Gastrocnemius medialis (tissue), 4 donors: Measurements from ENCODE around the gene SMURF1. TPM values are rescaled to one million over a fixed set of nuclear protein-coding genes. Genes with fewer than 3 reads are reported as not detected.

Source experiments
- ATAC-seq, 2 donors: fragments of 150-250 bp; one replicate each; pipeline ENCODE4 v1.9.1; 2016
- DNase-seq, 2 donors: peaks; one replicate each; pipeline ENCODE4 v3.0.0-alpha.2; 2019
- H3K27ac ChIP-seq, 4 donors: fragments of 200-600 bp; sonication (generic); 1 replicate in 1 of 4; 2 replicates in 3 of 4; pipeline ENCODE4 v1.5.1; 2016 to 2018; ENCODE audit warnings: mild to moderate bottlenecking in 2 of 4, moderate library complexity in 1 of 4
- H3K27me3 ChIP-seq, 3 donors: fragments of 200-600 bp; sonication (generic) in 2 of 3; 1 replicate in 1 of 3; 2 replicates in 2 of 3; pipeline versions ENCODE4 v1.5.1 to v1.6.0; 2016 to 2019; ENCODE audit warnings: mild to moderate bottlenecking in 1 of 3, moderate library complexity in 1 of 3
- H3K36me3 ChIP-seq, 2 donors: fragments of 200-600 bp; sonication (generic) in 1 of 2; one replicate each; pipeline ENCODE4 v1.5.1; 2017 to 2018
- H3K4me1 ChIP-seq, 2 donors: fragments of 200-600 bp; sonication (generic) in 1 of 2; one replicate each; pipeline ENCODE4 v1.5.1; 2016 to 2017; ENCODE audit warnings: mild to moderate bottlenecking in 2 of 2
- H3K4me3 ChIP-seq, 4 donors: fragments of 200-600 bp; sonication (generic) in 3 of 4; 1 replicate in 1 of 4; 2 replicates in 3 of 4; pipeline ENCODE4 v1.5.1; 2016 to 2019; ENCODE audit warnings: mild to moderate bottlenecking in 2 of 4
- H3K9me3 ChIP-seq, 3 donors: fragments of 200-600 bp; sonication (generic) in 2 of 3; 1 replicate in 1 of 3; 2 replicates in 2 of 3; pipeline ENCODE4 v1.5.1; 2016 to 2019
- POLR2A ChIP-seq, 2 donors: fragments of 450-650 bp; IDR thresholded peaks; one replicate each; pipeline ENCODE4 v1.6.1; 2017; ENCODE audit warnings: antibody characterized with exemption in 2 of 2, mild to moderate bottlenecking in 2 of 2, moderate library complexity in 2 of 2
- in situ Hi-C, 4 donors: fragments of 200-750 bp; cut with MboI; loops; one replicate each; pipeline versions ENCODE4 v1.15.0 to v1.8.0; 2017; ENCODE audit warnings: low sequenced_read_pairs in 4 of 4
- intact Hi-C: fragments of 100-400 bp; cut with DNase I; formaldehyde crosslinking; loops from one replicate; pipeline ENCODE4 v1.15.1; 2023; ENCODE audit warnings: low total_unique reads
- total RNA-seq, 4 donors: library from RNA; depleted of rRNA; stranded (reverse); fragments of >200 nt; gene quantifications; one replicate each; pipeline versions ENCODE4 v1.1.0 to v1.2.3, GENCODE V29; 2016
- TF ChIP-seq, protein P1 (sequence below), 5 experiments: fragments of 450-650 bp in 3 of 5; fragments of 200-600 bp in 2 of 5; sonication (generic) in 2 of 5; IDR thresholded peaks in 4 of 5; conservative IDR thresholded peaks in 1 of 5; 1 replicate in 4 of 5; 2 replicates in 1 of 5; pipeline ENCODE4 v1.5.1; 2016 to 2019; ENCODE audit warnings: antibody characterized with exemption in 5 of 5, mild to moderate bottlenecking in 3 of 5, moderate library complexity in 3 of 5

Gene SMURF1
- total RNA-seq, 4 donors from 2014 or later, result 15.4 to 44.8 (median 18.3) TPM

DNA sequence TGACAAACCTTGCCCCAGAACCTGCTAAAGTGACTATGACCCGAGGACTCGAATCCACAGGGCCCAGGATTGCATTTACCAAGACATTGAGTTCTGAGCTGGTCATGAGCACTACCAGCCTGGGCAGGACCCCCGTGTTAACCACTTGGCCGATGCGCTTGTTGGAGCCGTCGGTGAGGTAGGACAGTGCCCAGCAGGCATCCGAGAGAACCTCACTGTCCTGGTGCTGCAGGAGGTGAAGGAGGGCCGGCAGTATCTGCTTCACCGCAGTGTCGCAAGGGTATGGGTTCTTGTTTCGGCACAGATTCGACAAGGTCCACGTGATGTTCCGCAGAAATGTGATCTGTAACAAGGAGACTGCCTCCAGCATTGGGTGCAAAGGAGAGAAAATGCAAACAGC is 44.3 kb upstream of the SMURF1 start:
- intact Hi-C loops, result no loop called here
- no peaks in the 10 kb centered on the region for H3K27me3 ChIP-seq
- ATAC-seq (no peak), DNase-seq (no peak)
- no peaks in the 10 kb centered on the region for H3K36me3 ChIP-seq
- no peaks in the 10 kb centered on the region for H3K4me1 ChIP-seq
- in situ Hi-C loops, result no loop called here
- no peak overlapping the region for H3K27ac ChIP-seq
- no peak overlapping the region for H3K4me3 ChIP-seq
- TF ChIP-seq POLR2A (IDR thresholded peaks at IDR 0.05), result no peak
- TF ChIP-seq, protein P1, sequence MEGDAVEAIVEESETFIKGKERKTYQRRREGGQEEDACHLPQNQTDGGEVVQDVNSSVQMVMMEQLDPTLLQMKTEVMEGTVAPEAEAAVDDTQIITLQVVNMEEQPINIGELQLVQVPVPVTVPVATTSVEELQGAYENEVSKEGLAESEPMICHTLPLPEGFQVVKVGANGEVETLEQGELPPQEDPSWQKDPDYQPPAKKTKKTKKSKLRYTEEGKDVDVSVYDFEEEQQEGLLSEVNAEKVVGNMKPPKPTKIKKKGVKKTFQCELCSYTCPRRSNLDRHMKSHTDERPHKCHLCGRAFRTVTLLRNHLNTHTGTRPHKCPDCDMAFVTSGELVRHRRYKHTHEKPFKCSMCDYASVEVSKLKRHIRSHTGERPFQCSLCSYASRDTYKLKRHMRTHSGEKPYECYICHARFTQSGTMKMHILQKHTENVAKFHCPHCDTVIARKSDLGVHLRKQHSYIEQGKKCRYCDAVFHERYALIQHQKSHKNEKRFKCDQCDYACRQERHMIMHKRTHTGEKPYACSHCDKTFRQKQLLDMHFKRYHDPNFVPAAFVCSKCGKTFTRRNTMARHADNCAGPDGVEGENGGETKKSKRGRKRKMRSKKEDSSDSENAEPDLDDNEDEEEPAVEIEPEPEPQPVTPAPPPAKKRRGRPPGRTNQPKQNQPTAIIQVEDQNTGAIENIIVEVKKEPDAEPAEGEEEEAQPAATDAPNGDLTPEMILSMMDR (IDR thresholded peaks at IDR 0.05 in 4 of 5, conservative IDR thresholded peaks at IDR 0.05 in 1 of 5), result no peak
- H3K9me3 ChIP-seq, result no peaks in the 10 kb centered on the region

DNA sequence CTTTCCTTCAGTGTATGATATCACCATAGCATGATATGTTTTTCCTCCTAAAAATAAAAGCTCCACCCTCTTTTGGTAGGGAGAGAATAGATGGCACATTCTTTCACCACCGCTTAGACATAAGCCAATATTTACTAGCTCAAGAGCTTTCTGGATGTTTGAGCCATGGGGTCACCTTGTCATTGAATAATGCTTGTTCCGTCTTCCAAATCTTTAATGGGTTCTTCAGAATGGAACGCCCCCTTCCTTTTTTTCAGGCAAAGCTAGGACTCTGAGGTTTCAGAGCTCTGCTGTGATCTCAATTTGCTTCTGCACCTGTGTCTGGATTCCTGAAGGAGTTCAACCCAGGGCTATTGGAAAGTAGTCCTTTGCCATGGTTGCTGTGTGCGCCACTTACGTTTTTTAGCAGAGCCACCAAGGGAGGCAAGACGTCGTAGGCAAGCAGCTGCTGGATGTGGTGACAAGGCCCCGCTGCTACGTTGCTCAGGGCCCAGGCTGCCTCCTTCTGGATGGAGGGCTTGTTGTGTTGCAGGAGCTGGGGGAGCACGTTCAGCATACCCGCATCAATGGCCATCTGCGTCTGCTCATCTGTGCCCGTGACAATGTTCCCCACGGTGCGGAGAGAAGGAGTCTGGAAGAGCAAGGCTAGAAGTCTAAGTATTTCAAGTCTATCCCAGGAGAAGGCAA is 40.8 kb upstream of the SMURF1 start:
- no peak for DNase-seq

DNA sequence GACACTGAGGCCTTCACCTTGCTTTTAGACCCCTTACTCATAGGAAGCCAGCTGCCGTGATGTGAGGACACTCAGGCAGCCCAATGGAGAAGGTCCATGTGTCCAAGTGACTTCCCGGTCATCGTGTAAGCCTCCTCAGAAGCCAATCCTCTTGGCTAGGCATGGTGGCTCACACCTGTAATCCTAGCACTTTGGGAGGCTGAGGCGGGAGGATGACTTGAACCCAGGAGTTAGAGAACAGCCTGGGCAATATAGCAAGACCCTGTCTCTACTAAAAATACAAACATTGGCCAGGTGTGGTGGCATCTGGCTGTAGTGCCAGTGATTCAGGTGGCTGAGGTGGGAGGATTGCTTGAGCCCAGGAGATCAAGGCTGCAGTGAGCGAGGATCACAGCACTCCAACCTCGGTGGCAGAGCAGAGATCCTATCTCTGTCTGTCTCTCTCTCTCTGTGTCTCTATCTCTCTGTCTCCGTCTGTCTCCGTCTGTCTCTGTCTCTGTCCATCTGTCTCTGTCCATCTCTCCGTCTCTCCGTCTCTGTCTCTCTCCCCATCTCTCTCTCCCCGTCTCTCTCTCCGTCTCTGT is 36.3 kb upstream of the SMURF1 start:
- H3K4me1 ChIP-seq, result no peaks in the 10 kb centered on the region
- H3K27me3 ChIP-seq, result no peaks in the 10 kb centered on the region
- no peak overlapping the region for H3K4me3 ChIP-seq
- TF ChIP-seq, protein P1 (IDR thresholded peaks at IDR 0.05 in 4 of 5, conservative IDR thresholded peaks at IDR 0.05 in 1 of 5), result no peak
- TF ChIP-seq POLR2A (IDR thresholded peaks at IDR 0.05), result no peak
- no peaks in the 10 kb centered on the region for H3K36me3 ChIP-seq
- intact Hi-C loops, result no loop called here
- no peak for ATAC-seq
- in situ Hi-C loops, result no loop called here
- DNase-seq, result no peak
- H3K9me3 ChIP-seq, result no peaks in the 10 kb centered on the region
- H3K27ac ChIP-seq, result no peak overlapping the region

More for the DNA sequence above, 40.8 kb upstream of the SMURF1 start:
- Histone ChIP-seq H3K27ac (no peak overlapping the region), H3K36me3 (no peaks in the 10 kb centered on the region), H3K9me3 (no peaks in the 10 kb centered on the region), H3K4me1 (no peaks in the 10 kb centered on the region), H3K27me3 (no peaks in the 10 kb centered on the region), H3K4me3 (no peak overlapping the region)
- TF ChIP-seq, protein P1 (IDR thresholded peaks at IDR 0.05 in 4 of 5, conservative IDR thresholded peaks at IDR 0.05 in 1 of 5), result no peak
- TF ChIP-seq POLR2A (IDR thresholded peaks at IDR 0.05), result no peak
- ATAC-seq, result no peak
- intact Hi-C loops (no loop called here), in situ Hi-C loops (no loop called here)

DNA sequence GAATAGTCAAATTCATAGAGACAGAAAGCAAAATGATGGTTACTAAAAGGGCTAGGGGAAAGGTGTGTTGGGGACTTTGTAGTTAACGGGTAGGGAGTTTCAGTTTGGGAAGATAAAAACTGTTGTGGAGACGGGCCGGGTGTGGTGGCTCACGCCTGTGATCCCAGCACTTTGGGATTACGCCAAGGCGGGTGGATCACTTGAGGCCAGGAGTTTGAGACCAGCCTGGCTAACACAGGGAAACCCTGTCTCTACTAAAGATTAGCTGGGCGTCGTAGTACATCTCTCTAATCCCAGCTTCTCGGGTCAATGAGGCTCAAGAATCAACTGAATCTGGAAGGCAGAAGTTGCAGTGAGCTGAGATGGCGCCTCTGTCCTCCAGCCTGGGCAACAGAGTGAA is 33.3 kb upstream of the SMURF1 start:
- Histone ChIP-seq H3K4me3 (no peak overlapping the region), H3K27me3 (no peaks in the 10 kb centered on the region), H3K36me3 (no peaks in the 10 kb centered on the region), H3K4me1 (no peaks in the 10 kb centered on the region), H3K27ac (no peak overlapping the region), H3K9me3 (no peaks in the 10 kb centered on the region)
- intact Hi-C loops, result loop anchor here (10.0 kb wide), 1 partner anchor 98 kb away; the partner anchor contains the start of gene MYH16
- DNase-seq, result no peak
- ATAC-seq, result no peak
- in situ Hi-C loops, result no loop called here
- TF ChIP-seq POLR2A (IDR thresholded peaks at IDR 0.05), result no peak
- TF ChIP-seq, protein P1 (IDR thresholded peaks at IDR 0.05 in 4 of 5, conservative IDR thresholded peaks at IDR 0.05 in 1 of 5), result no peak
